GM12878 (cell line): ENCODE data around the gene DMD. TPM values are rescaled to one million over a fixed set of nuclear protein-coding genes. Genes with fewer than 3 reads are reported as not detected.

Experiments
- ATAC-seq: fragments of 200-7000 bp; cut with Tn5 transposase; 3 replicates; pipeline ENCODE4 v1.9.1; 2020; ENCODE audit warnings: mild to moderate bottlenecking, moderate library complexity
- BruUV-seq: library from RNA; stranded (reverse); fragments of 400-500 nt; replicated peaks from 2 replicates; lab custom pipeline; 2021; lab: Mats Ljungman, UMichigan
- CTCF ChIA-PET: fragments of 300-600 bp; sonication (Branson Sonifier 250); formaldehyde crosslinking; extraction: SDS; loops from one replicate; lab custom pipeline; 2021; ENCODE audit warnings: inconsistent platforms; lab: Yijun Ruan, JAX
- POLR2A ChIA-PET: fragments of 350-600 bp; formaldehyde crosslinking; extraction: SDS; loops from one replicate; lab custom pipeline; 2021; ENCODE audit warnings: inconsistent platforms; lab: Charles Lee
- RAD21 ChIA-PET: fragments of 300-600 bp; sonication (Branson Sonifier 250); formaldehyde crosslinking; loops from one replicate; lab custom pipeline; 2023; ENCODE audit warnings: antibody characterized with exemption; ENCODE audit not compliant: unreplicated experiment; lab: Charles Lee
- SMC1A ChIA-PET: fragments of 300-600 bp; sonication (Branson Sonifier 250); formaldehyde crosslinking; loops from one replicate; lab custom pipeline; 2023; ENCODE audit not compliant: unreplicated experiment, uncharacterized antibody; lab: Charles Lee
- DNase-seq: peaks from one replicate; pipeline ENCODE4 v3.0.0-alpha.2; 2011; ENCODE audit warnings: low read depth, low spot score
- FAIRE-seq: peaks from 3 replicates; lab custom pipeline; 2011; peaks lifted over from hg19 to GRCh38; lab: Jason Lieb, UNC
- H2AFZ ChIP-seq: 2 replicates; pipeline ENCODE4 v1.6.0; 2011; ENCODE audit warnings: low read depth, low read length, control low read depth; ENCODE audit not compliant: control insufficient read depth
- H3K27ac ChIP-seq: 2 replicates; pipeline ENCODE4 v1.5.1; 2011; ENCODE audit warnings: control low read depth; ENCODE audit not compliant: control insufficient read depth, insufficient read depth
- H3K27me3 ChIP-seq, 2 experiments: replicated peaks in 1 of 2; 2 replicates each; pipeline versions ENCODE4 v1.6.0 to v1.6.1; 2011; ENCODE audit warnings: low read length in 1 of 2; ENCODE audit not compliant: control insufficient read depth in 2 of 2, insufficient read depth in 2 of 2
- H3K36me3 ChIP-seq, 2 experiments: 2 replicates each; pipeline ENCODE4 v1.5.1; 2011; ENCODE audit warnings: low read length in 1 of 2; ENCODE audit not compliant: control insufficient read depth in 2 of 2, insufficient read depth in 2 of 2
- H3K4me1 ChIP-seq: 2 replicates; pipeline ENCODE4 v1.6.1; 2011; ENCODE audit warnings: mild to moderate bottlenecking, low read length, moderate library complexity, mixed read lengths; ENCODE audit not compliant: control insufficient read depth, insufficient read depth
- H3K4me2 ChIP-seq: 2 replicates; pipeline ENCODE4 v1.6.0; 2011; ENCODE audit warnings: control low read depth; ENCODE audit not compliant: control insufficient read depth, insufficient read depth
- H3K4me3 ChIP-seq: fragments of 200-600 bp; sonication (generic); 2 replicates; pipeline ENCODE4 v1.5.1; 2016
- H3K79me2 ChIP-seq: 2 replicates; pipeline ENCODE4 v1.6.0; 2011; ENCODE audit warnings: low read length; ENCODE audit not compliant: control insufficient read depth, insufficient read depth
- H3K9ac ChIP-seq: 2 replicates; pipeline ENCODE4 v1.8.0; 2011; ENCODE audit warnings: low read length, control low read depth, mixed read lengths; ENCODE audit not compliant: control insufficient read depth, insufficient read depth
- H3K9me3 ChIP-seq: replicated peaks from 3 replicates; pipeline ENCODE4 v1.5.1; 2011; ENCODE audit warnings: mild to moderate bottlenecking, low read length; ENCODE audit not compliant: control insufficient read depth, insufficient read depth
- H4K20me1 ChIP-seq: 2 replicates; pipeline ENCODE4 v1.6.0; 2011; ENCODE audit not compliant: control insufficient read depth, insufficient read depth
- BCL3 ChIP-seq: IDR thresholded peaks from 2 replicates; pipeline ENCODE4 v1.6.1; 2011; ENCODE audit warnings: borderline replicate concordance, low read depth, mild to moderate bottlenecking, moderate library complexity, low read length; ENCODE audit not compliant: insufficient read depth, poor library complexity, severe bottlenecking
- CBFB ChIP-seq: IDR thresholded peaks from 2 replicates; pipeline ENCODE4 v1.6.1; 2016; ENCODE audit warnings: antibody characterized with exemption, low read depth
- CHD1 ChIP-seq: IDR thresholded peaks from 2 replicates; pipeline ENCODE4 v1.6.1; 2012; ENCODE audit warnings: low read depth, low read length, improper control_type of control experiment
- CUX1 ChIP-seq: IDR thresholded peaks from 2 replicates; pipeline ENCODE4 v1.6.1; 2012; ENCODE audit warnings: improper control_type of control experiment, low read depth, low read length; ENCODE audit not compliant: insufficient replicate concordance
- IKZF2 ChIP-seq, 2 experiments: fragments of 450-650 bp; IDR thresholded peaks; 2 replicates each; pipeline ENCODE4 v1.6.1; 2017; ENCODE audit warnings: mild to moderate bottlenecking in 2 of 2, moderate library complexity in 2 of 2
- MXI1 ChIP-seq: fragments of 150-350 bp; IDR thresholded peaks from 2 replicates; pipeline ENCODE4 v1.6.1; 2011; ENCODE audit warnings: low read depth, mild to moderate bottlenecking, inconsistent platforms, low read length, improper control_type of control experiment
- POLR2AphosphoS5 ChIP-seq: IDR thresholded peaks from 2 replicates; pipeline ENCODE4 v1.6.1; 2011; ENCODE audit warnings: mild to moderate bottlenecking, low read length, inconsistent platforms
- RAD21 ChIP-seq: IDR thresholded peaks from 2 replicates; pipeline ENCODE4 v1.6.1; 2011; ENCODE audit warnings: mild to moderate bottlenecking, low read depth, low read length, moderate library complexity; ENCODE audit not compliant: insufficient read depth
- REST ChIP-seq: IDR thresholded peaks from 2 replicates; pipeline ENCODE4 v1.6.1; 2012; ENCODE audit warnings: mild to moderate bottlenecking, low read depth, low read length
- SIN3A ChIP-seq: IDR thresholded peaks from 2 replicates; pipeline ENCODE4 v1.6.1; 2012; ENCODE audit warnings: low read depth, low read length, improper control_type of control experiment
- SREBF1 ChIP-seq: IDR thresholded peaks from 2 replicates; pipeline ENCODE4 v1.6.1; 2012; ENCODE audit warnings: mild to moderate bottlenecking, low read length
- WGBS: methylation state at CpG from one replicate; pipeline ENCODE4 v1.1.6; 2016; ENCODE audit warnings: low lambda C conversion rate; ENCODE audit not compliant: insufficient replicate concordance, insufficient coverage; ENCODE audit errors: missing lambda C conversion rate; 5-methylcytosine and 5-hydroxymethylcytosine counted together
- in situ Hi-C: fragments of 300-500 bp; cut with MboI; formaldehyde crosslinking; loops from 9 replicates; pipeline ENCODE4 v1.14.3; 2018; ENCODE audit warnings: mixed read lengths
- intact Hi-C: fragments of 100-400 bp; cut with micrococcal nuclease; formaldehyde crosslinking; loops from one replicate; pipeline ENCODE4 v1.14.2; 2022; ENCODE audit not compliant: unreplicated experiment
- polyA plus RNA-seq, 11 experiments: library from polyadenylated mRNA; depleted of rRNA in 4 of 11; unstranded in 6 of 11; stranded (reverse) in 5 of 11; fragments of >200 nt; fragmentation: Nextera tagmentation in 4 of 11; fragmentation: Illumina TruSeq in 1 of 11; extraction: Ambion mirVana in 4 of 11; extraction: Trizol in 1 of 11; gene quantifications; 1 replicate in 1 of 11; 2 replicates in 10 of 11; pipeline versions ENCODE4 v1.2.1 to v1.2.3, GENCODE V29; 2011 to 2016; ENCODE audit warnings: inconsistent platforms in 2 of 11, missing spikeins in 2 of 11, low read depth in 1 of 11
- total RNA-seq, 4 experiments: library from RNA; depleted of rRNA in 3 of 4; stranded (reverse); fragments of >200 nt in 3 of 4; fragmentation: Illumina TruSeq in 1 of 4; extraction: Trizol in 1 of 4; gene quantifications; 2 replicates each; pipeline versions ENCODE4 v1.2.1 to v1.2.3, GENCODE V29; 2013 to 2021

DMD gene
- total and polyA plus RNA-seq, 10 of the 15 experiments (the other 5 are each of a cell fraction or from before 2014, with no cell fraction given): 1.4 to 24.3 (median 4.3) TPM

GRCh38 chrX:32538554-32538953 is 672.8 kb downstream of the DMD start:
- Histone ChIP-seq H3K9me3 (no peaks in the 10 kb centered on the region), H3K27ac (no peak overlapping the region), H3K27me3 (no peaks in the 10 kb centered on the region), H3K36me3 (no peaks in the 10 kb centered on the region), H3K9ac (no peak overlapping the region), H3K4me2 (no peak overlapping the region), H3K4me1 (no peaks in the 10 kb centered on the region), H3K79me2 (no peaks in the 10 kb centered on the region), H4K20me1 (no peaks in the 10 kb centered on the region), H3K4me3 (no peak overlapping the region), H2AFZ (no peak overlapping the region)
- FAIRE-seq (no peak), DNase-seq (no peak), ATAC-seq (no peak)
- in situ Hi-C loops (no loop called here), intact Hi-C loops (loop anchor here (10.0 kb wide), 1 partner anchor 796 kb away; no protein-coding TSS in a partner anchor)
- SMC1A ChIA-PET: no interaction called here
- POLR2A ChIA-PET: no interaction called here
- RAD21 ChIA-PET: no interaction called here
- CTCF ChIA-PET: no interaction called here
- BruUV-seq: no TSS peak
- WGBS: 30% methylated on average over 8 of the region's 8 CpGs
- TF ChIP-seq SREBF1: no peak
- TF ChIP-seq REST: no peak
- TF ChIP-seq BCL3: no peak
- no peak for TF ChIP-seq POLR2AphosphoS5
- TF ChIP-seq RAD21: no peak
- no peak for TF ChIP-seq CUX1
- TF ChIP-seq IKZF2 (IDR thresholded peaks at IDR 0.05): no peak
- TF ChIP-seq MXI1: no peak
- no peak for TF ChIP-seq CBFB
- TF ChIP-seq SIN3A: no peak
- TF ChIP-seq CHD1: no peak
